ENCODE data around the gene PPP2R5E. TPM values are rescaled to one million over a fixed set of nuclear protein-coding genes. Genes with fewer than 3 reads are reported as not detected.
"Not testable (repeated sequence)": the region's sequence is repeated elsewhere in the genome, so short reads cannot be mapped to it uniquely, and the experiment has no call there.

The PPP2R5E gene
- total RNA-seq, 1 donor from 2014 or later = 19.9 TPM

DNA sequence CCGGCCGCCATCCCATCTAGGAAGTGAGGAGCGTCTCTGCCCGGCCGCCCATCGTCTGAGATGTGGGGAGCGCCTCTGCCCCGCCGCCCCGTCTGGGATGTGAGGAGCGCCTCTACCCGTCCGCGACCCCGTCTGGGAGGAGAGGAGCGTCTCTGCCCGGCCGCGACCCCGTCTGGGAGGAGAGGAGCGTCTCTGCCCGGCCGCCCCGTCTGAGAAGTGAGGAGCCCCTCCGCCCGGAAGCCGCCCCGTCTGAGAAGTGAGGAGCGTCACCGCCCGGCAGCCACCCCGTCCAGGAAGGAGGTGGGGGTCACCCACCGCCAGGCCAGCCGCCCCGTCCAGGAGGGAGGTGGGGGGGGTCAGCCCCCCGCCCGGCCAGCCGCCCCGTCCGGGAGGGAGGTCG, 20.7 kb downstream of the PPP2R5E start:
- not testable (repeated sequence) for DNase-seq

GRCh38 chr14:63517354-63517753, 25.8 kb downstream of the PPP2R5E start:
- DNase-seq = no peak

GRCh38 chr14:63515240-63515639, 27.9 kb downstream of the PPP2R5E start:
- DNase-seq = no peak

- DNase-seq = no peak
Observed at GRCh38 chr14:63513756-63514155, 29.4 kb downstream of the PPP2R5E start.

DNA sequence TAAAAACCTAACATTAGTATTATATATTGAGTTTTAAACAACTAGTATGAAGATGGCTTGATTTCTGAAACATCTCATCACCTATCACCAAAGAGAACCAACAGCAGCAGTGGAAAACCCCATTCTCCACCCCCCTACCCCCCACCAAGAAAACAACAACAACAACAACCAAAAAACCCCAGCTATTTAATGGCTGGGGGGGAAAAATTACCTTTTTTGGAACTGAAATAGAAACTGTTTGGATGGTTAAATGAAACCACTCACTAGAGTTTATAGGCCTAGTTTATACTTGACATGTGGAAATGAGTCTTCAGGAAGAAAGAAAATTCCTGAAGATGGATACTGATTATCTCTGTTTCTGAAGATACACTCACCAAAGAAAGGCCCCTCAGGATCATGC, 30.3 kb downstream of the PPP2R5E start:
- DNase-seq = no peak

DNA sequence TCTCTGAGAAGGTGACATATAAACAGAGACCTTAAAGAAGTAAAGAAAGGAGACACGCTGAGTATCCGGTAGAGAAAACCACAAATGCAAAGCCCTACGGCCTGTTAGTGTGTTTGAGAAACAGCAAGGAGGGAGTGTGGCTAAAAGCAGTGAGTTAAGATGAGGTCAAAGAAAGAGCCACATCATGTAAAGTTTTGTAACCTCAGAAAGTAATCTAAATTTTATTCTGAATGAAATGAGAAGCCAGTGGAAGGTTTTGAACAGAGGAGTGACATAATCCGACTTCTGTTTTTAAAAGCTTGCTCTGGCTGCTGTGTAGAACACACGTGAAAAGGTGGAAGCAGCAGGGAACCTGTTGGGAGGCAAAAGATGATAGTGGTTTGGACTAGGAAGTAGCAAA, 32.6 kb downstream of the PPP2R5E start:
- DNase-seq = no peak

DNA sequence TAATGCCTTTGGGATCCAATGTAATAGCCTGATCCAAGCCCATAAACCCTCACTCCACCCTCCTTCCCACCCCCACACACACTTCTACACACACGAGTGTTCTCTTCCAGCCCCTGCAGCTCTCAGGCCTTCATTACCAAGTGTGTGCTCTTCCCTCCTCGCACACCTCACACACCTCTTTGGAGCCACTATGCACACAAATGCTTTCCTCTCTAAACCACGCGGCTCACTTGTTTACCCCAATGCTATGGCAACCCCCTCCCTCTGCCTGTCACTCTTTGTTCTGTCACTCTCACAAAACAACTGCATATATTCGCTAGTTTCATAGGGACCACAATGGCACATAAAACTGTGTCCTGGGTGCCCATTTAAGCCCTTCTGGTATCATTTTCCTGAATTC, 35.1 kb downstream of the PPP2R5E start:
- DNase-seq = no peak

DNA sequence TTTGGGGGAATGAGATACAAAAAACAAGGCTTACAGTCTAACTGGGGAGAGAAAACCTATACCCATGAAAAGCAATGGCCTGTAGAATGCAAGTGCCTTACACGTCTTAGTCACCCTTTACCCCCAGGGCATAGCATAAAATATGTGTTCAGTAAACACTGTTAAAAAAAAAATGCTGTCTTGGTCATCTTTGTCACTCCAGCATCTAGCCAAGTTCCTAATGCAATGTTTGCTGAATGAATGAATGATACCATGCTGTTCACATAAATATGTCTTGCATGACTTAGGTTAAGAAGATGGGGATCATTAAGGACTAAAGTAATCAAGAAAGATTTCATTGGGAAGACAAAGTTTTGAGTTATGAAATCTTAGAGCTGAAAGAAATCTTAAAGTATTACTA, 38.5 kb downstream of the PPP2R5E start:
- DNase-seq = no peak

DNA sequence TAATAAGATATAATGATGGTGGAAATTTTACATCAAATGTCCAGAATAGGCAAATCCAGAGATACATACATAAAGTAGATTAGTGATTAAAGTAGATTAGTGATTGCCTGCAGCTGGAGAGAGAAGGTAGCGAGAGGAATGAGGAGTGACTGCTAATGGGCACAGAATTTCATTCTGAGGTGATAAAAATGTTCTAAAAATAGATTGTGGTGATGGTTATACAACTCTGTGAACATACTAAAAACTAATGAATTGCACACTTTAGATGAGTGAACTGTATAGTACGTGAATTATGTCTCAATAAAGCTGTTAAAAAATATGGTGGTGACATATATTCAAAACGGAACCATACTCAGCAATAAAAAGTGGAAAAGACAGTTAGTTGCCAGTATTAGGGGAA, 41.7 kb downstream of the PPP2R5E start:
- DNase-seq = no peak

DNA sequence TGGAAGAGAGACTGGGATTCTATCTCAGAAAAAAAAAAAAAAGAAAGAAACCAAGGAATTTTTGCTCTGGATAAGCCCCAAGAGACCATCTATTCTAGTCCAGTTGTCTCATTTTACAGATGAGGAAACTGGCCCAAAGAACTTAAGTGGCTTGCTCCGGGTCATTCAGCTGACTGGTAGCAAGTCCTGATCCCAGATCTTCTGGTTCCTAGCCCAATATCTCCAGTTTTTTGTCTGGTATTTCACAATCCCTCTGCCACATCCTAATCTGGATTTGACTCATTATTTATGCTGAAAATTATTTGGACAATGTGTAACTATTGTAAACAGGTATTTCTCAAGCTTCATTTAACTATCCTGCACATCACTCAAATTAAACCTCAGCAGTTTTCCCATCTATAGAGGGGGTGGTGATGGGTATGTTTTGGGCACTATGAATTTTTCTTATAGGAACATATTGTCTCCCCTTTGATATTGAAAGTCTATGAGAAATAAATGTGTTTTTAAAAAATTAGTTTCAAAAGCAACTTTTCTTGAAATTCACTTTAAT, 43.4 kb downstream of the PPP2R5E start:
- DNase-seq = no peak

GRCh38 chr14:63496837-63497400, 46.3 kb downstream of the PPP2R5E start:
- DNase-seq = no peak

- DNase-seq = no peak
Observed at GRCh38 chr14:63493246-63493645, 49.9 kb downstream of the PPP2R5E start.

DNA sequence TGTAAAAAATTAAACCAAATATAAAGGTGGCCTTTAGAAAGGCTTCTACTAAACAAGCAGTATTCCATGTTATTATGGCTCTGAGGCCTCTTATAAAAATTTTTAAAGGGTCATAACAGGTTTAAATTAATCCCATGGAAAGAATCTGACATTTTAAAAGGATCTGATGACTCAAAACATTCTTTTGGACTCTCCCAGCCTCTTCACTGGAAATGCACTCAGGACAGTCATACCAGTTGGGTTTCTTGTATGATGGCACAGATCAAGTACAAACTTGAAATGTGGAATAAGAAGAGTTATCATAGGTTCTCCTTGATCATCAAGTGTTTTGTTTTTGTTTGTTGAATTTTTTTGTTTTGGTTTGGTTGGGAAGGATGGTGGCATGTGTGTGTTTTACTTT, 50.8 kb downstream of the PPP2R5E start:
- no peak for DNase-seq

GRCh38 chr14:63487724-63488123, 55.5 kb downstream of the PPP2R5E start:
- DNase-seq = no peak

GRCh38 chr14:63486738-63487137, 56.4 kb downstream of the PPP2R5E start:
- DNase-seq = no peak

DNA sequence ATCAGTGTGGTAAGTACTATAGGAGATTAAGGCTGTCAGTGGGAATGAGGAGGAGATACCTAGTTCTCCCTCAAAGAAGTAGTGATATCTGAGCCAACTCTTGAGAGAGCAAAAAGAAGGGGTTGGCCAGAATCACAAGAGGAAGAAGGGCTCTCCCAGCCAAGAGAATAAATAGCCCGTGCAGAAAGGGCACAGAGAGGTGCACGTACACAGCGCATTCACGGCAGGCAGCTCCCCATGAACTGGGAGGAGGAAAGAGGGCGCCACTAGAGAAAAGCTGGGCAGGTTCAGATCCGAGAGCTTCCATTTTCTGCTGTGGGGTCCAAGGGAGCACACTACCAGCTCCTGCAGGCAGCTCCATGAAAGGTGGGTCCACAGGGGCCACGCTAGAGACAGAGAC, 59.9 kb downstream of the PPP2R5E start:
- no peak for DNase-seq

DNA sequence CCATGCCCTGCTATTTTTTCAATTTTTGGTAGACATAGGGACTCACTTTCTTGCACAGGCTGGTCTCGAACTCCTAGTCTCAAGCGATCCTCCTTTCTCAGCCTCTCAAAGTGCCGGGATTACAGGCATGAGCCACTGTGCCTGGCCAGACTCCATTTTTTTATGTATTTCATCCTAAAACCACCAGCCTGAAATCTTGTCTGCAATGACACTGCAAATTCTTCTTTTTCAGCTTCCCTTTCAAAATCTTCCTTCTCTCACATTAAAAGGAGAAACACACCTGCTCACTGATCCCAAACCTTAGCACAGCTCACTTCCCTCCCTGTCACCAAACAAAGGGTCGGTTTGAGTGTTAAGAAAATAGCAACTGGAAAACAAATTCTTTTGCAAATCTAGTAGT, 62.6 kb downstream of the PPP2R5E start:
- no peak for DNase-seq

DNA sequence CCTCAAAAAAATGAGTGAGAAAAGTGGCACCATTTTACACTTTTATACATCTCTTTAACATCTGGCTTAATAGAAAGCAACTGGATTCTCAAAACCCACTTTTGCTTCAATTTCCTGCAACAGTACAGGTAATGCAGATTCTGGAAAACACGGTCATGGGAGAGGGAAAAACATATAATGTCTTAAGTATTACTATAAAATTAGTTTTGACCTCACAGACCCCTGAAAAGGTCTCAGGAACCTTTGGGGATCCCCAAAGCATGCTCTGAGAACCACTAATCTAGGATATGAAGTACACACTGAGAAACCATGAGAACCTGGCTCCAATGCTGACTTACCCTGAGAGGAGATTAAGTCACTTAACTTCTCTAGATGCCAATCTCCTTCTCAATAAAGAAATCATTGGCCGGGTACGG, 64.7 kb downstream of the PPP2R5E start:
- DNase-seq = no peak

GRCh38 chr14:63478010-63478409, 65.2 kb downstream of the PPP2R5E start:
- DNase-seq = no peak

GRCh38 chr14:63477556-63477955, 65.6 kb downstream of the PPP2R5E start:
- no peak for DNase-seq

GRCh38 chr14:63475761-63476160, 67.4 kb downstream of the PPP2R5E start:
- DNase-seq = peak; percentile 73

DNA sequence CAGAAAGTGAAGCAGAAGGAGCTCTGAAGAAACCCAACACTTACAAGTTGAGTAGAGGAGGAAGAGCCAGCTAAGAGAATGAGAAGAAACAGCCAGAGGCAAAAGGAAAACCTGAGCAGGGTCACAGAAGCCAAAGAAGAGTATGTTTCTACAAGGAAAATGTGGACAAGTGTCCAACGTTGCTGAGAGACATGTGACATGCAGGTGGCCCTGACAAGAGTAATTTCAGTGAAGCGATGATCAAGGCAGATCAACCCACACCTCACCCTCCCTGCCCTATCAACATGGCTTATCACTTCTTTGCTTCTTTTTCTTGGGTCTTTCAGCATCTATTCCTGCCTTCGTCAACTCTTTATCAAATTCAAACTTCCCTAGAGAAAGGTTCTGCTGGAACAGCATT, 68.3 kb downstream of the PPP2R5E start:
- DNase-seq = no peak

GRCh38 chr14:63474111-63474510, 69.1 kb downstream of the PPP2R5E start:
- no peak for DNase-seq

DNA sequence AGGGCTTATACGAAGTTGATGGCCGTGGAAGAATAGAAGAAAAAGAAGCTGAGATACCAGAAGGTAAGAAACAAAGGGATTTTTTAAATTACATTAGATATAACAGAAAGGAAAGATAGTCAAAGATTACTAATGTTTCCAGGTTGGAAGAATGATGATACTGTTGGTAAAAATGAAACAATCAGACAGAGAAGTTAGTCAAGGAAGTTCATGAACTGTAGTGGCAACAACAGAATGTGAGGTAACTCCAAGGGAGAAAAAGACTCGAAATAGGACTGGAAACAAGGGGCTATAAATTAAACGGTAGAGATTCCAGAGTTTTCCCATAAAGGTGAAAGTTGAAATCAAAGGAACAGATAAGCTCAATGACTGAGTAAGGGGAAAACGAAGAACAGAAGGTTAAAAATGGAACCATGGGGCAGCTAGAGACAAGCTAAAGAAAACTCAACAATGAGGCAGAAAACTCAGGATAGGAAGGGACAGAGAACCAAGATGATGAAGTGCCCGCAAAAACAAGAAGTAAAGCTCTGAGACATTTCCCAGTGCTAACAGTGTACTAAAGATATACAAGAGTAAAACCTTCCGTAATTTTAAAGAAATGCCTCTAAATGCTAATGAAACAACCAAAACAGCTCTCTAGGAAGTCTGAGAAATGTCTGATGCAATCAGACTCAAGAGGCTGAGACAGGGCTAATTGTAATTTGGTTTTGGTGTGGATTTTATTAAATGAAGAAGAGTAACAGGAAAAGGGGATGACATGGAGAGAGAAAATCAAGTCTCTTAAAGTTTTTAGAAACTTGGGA, 70.0 kb downstream of the PPP2R5E start:
- no peak for DNase-seq

All from skin of body (tissue), 2 donors.